HG03175 (cell line): ENCODE results near the gene PRLR.
A peak's percentile ranks its signal among the peaks of the same experiment; 100 is the strongest.
"Not testable (repeated sequence)": the region's sequence is repeated elsewhere in the genome, so short reads cannot be mapped to it uniquely, and the experiment has no call there.

ENCODE experiments used
- ATAC-seq: cut with Tn5 transposase; IDR thresholded peaks from one replicate; pipeline ENCODE4 v1.9.1; 2021; ENCODE audit warnings: mild to moderate bottlenecking, moderate library complexity; ENCODE audit not compliant: unreplicated experiment

PRLR gene

DNA sequence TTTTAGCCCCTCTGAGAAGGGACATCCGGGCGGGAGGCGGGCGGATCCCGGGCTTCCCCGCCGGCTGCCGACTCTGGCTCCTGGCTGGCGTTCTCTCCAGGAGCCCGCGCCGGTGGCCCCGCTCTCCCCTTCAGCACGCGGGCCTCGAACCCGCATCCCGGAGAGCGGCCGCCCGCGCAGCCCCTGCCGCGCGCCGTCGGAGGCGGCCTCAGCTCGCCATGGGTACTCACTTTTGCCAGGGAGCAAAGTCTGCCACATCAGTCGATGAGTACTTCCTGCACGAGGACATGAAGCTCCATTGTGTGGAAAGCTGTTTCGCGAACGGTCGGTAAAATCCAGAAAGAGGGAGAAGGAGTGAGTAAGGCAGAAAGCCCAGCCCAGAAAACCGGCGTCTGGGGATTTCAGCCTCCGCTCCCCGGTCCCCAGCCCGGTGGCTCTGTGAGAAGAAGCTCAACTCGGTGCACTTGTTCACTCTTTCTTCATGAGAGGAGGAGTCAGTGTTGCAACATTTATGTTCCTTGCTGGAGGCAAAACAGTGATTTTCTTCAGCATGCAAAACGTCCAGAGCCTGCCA is at the start of gene PRLR:
Gene PRLR (minus strand): TSS at position 450 of the 574 bp plus-strand sequence. CDS start 140,867 bp downstream, outside the sequence.
- peak; percentile 26 for ATAC-seq

DNA sequence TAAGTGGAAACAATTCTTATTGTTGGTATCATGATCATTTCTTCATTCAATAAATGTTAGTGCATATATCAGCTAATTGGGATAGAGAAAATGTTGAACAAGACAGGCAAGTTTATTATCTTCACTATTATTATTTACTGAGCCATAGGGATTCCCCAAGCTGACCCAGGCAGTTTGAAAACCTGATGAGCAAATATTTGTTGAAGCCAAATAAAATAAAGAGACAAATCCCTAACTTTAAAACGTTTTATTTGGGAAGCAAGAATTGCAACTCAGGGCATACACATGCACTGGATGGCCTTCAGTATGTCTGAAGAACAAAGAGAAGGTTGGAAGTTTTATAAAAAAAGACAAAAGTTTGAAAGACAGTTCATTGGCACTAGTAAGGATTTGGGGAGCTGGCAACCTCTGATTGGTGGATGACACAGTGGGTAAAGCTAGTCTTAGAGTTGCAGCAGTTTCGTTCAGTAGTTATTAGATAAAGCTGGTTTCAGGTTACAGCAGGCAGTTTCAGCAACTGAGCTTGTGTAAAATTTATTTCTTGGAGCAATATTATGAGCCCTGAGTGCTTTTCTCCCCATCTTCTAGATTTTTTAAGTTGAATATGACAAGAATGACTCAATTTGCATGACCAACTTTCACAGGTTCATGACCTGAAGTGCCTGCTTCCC is 44.7 kb upstream of the PRLR start:
- ATAC-seq: no peak

DNA sequence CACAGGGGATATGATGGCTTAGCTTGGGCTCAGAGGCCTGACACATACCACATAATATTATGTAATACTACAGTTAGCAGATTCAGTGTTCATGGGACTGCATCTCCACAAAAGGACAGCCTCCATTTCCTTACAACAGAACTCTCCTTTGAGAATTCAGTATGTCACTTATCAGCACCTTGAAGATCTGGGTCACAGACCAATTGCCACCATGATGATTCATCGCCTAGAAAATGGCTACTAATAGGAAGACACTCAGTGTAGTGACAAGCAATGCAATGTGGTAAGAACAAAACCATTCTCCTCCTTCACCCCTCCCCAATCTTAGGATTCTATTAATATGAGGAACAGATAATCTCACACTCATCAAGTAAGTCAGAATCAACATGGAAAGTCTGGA is 38.7 kb upstream of the PRLR start:
- ATAC-seq: no peak

DNA sequence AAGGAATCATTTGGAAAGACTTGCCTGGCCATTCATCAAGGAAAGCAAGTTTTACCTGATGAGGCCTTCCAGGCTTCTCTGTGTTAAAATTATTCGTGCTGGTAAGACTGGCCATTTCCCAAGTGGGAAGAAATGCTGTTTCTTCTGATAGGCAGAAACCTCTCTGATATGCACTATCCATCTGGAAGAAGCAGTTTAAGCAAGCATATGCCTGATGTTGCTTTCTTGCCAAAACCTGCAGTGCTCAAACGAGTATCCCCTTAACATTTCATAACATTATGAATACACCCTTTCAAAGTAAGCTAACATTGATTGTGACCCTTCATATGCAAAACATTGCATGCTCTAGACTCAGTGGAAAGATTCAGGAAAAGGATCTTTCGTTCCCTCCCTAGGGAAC is 36.0 kb upstream of the PRLR start:
- ATAC-seq: no peak

DNA sequence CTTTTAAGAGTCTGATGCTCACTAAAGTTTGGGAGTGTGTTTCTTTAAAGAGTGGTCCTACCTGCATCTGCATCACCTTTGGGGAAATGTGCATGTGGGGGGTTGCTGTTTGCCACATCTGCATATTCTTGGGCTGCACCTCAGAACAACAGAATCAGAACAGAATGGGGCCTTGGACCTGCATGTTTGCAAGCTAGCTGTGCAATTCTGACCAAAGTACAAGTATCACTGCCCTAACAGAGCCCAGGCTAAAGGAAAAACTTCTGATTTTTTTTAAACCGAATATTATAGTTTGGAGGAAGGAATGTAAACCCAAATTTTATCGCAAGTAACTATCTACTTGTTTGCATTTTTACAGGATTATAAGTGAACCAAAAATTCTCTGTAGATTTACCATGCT is 34.2 kb upstream of the PRLR start:
- ATAC-seq: no peak

DNA sequence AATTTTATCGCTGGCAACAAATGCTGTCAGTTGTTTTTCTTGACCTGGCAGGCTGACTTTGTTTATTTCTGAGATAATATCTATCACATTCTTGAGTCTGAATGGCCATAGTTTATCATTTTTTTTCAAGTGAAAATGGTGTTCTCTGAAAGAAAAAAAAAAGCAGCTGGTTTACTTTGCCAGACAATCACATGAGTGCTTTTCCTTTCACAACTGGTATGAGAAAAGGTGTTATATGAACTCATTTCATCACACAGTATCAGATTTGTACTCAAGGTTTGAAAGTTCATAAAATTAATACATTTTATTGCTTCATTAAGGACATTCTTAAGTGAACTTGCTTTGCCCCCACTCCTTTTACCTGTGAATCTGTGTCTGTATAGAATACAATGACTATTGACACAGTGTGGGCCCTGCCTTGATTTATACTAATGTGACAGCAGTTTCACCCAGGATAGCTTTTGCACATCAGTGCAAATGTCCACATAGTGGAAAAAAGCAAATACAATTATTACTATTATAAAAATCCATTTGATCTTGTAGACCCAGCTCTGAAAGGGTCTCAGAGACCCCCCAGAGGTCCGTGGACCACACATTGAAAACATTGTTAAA is 33.1 kb upstream of the PRLR start:
- no peak for ATAC-seq

DNA sequence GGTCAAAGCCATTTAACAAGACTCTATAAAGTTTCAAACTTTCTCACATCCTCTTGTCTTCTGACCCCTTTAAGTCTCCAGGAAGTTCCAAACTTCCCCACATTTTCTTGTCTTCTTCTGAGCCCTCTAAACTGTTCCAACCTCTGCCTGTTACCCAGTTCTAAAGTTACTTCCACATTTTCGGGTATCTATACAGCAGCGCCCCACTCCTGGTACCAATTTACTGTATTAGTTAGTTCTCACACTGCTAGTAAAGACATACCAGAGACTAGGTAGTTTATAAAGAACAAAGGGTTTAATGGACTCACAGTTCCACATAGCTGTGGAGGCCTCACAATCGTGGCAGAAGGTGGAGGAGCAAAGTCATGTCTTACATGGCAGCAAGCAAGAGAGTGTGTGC is 23.3 kb upstream of the PRLR start:
- no peak for ATAC-seq

DNA sequence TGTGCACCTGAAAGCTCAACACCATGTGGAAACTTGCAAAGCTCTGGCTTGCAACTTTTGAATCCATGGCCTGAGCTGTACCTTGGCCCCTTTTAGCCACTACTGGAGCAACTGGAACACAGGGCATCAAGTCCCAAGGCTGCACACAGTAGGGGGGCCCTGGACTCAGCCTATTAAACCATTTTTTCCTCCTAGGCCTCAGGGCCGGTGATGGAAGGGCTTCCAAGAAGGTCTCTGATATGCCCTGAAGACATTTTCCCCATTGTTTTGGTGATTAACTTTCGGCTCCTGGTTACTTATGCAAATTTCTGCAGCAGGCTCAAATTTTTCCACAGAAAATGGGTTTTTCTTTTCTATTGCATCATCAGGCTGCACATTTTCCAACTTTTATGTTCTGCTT is 22.7 kb upstream of the PRLR start:
- ATAC-seq: no peak

DNA sequence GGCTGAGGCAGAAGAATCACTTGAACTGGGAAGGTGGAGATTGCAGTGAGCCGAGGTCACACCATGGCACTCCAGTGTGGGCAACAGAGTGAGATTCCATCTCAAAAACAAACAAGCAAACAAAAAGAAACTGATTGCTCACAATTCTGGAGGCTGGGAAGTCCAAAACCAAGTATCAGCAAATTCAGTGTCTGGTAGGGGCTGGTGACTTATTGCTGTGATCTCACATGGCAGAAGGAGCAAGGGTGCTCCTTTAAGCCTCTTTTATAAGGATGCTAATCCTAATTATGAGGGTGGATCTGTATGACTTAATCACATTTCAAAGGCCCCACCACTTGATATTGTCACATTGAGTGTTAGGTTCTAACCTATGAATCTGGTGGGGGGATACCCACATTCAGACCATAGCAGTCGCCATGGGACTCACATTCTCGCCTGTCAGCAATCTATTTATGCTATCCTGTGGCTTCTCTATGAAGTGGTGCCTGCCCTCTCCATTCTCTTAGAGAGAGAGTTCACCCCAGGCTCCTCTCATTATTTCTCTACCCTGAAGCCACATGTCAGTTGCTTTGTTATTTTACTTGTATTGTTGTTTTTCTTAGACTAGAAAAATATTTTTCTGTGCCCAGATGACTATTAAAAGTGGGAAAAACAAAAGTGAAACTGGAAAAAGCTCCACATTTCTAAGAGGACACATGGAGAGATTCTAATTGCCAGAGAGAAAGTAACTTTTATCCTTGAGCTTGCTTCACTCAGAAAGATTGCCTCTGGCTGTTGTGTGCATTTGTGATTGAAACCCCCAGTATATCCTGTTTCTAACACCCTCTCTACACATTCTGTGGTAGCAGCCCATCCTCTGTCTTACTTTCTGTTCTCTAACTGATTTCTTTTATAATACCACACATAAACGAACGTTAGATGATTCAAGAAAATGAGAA is 18.8 kb upstream of the PRLR start:
- ATAC-seq: no peak

DNA sequence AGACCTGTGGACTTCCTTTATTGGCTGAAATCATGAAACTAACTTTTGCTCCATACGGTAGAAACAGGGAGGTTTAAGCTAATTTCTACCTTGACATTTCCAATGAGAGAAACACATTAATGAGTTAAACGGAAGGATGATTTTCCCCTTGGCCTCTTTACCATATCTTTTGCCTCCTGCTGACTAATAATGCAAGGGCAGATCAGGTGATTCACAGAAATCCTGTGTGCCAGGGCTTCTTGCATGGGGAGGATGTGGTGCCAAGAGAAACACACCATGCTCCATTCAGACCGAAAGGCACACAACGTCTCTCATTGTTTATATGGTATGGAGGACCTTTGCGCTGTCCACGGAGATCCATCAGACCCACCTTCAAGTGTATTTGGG is 17.4 kb upstream of the PRLR start:
- no peak for ATAC-seq

DNA sequence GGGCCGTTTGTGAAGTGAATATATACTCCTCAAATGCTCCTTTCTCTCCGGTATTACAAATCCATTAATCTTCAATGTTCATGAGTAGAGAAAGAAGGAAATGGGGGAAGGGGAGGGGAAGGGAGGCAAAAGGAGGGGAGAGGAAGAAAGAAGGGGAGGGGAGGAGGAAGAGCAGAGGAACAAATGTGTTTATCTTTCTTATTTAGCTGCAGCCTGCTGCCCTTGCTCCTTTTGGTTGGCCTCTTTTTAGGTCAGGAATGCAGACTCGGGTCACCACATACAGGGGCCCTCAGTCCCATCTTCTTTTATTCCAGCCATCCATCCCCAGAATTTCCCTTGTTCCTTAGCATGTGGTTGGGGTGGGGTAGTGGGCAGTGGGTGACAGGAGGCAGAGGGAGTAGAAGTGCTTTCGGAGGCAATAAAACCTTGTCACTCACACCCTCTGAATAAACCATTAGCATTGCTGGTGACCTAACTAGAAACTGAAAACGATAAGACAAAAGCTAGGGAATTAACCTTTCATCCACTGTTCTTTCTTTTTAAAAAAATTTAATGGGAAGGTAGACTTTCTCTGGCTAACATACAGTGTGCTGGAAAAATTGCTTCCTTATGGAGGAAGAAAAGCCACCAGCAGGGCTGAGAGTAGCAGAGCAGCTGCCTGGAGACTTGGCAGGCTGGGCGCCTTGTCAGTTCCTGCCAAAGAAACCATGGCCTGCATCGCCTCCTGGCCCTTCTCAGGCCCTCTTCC is 16.8 kb upstream of the PRLR start:
- no peak for ATAC-seq

DNA sequence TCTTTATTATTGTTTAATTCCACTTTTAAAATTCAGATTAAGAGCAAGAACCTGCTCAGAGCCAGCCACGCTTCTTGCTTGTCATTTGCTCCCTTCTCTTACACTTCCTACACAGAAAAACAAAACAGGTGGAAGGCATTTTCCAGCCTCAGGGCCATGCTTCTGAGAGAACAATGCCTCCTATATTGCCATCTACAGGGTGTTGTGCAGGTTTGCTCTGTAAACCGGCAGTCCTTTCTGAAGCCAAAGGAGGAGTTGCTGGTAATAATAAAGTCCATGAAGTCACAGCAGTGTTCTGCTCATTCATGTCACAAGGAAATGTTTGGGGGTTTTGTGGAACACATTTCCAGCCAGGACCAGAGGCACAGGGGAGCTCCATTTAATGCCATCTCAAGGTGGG is 16.1 kb upstream of the PRLR start:
- ATAC-seq: no peak

DNA sequence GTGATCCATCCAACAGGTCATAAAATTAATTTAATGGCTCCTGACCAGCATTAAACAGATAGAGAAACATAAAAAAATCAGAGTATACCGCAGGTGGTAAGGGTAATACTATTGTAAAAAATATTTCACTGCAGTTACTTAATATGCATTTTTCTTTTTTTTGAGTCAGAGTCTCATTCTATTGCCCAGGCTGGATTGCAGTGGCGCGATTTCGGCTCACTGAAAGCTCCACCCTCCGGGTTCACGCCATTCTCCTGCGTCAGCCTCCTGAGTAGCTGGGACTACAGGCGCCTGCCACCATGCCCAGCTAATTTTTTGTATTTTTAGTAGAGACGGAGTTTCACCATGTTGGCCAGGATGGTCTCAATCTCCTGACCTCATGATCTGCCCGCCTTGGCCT is 15.1 kb upstream of the PRLR start:
- ATAC-seq: not testable (repeated sequence)

DNA sequence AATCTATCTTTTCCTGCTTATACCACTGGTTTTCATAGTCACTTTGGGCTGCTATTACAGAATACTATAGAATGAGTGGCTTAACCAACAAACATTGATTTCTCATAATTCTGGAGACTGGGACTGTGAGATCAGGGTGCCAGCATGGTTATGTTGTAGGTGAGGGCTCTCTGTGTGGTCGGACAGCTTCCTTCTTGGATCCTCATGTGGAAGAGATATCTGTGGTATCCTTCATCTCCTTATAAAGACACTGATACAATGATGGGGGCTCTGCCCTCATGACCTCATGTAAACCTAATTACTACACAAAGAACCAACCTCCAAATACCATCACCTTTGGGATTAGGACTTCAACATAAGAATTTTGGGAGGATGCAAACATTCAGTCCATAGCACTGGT is 13.9 kb upstream of the PRLR start:
- ATAC-seq: no peak

DNA sequence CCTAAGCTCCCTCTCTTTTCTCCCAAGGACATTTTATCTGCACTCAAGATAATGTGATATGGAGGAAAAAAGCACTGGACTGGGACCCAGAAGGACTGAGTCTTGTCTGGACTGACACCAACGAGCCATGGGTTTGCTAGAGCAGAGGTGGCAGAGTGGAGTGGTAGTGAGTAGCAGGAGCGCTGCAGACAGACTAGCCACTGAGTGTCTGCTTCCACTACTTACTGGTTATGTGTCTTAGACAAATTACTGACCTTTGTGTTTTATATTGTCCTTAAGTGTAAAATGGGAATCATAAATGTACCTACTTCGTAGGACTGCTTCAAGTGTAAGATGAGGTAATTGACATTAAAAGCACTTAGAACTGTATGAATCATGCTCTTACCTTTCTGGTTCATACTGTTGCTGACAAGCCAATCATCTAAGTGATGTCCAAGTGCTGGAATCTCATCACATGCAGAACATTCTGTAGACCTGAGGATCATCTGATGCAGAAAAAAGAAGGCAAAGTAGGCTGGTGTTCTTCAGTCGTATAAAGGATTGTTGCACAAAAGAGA is 12.5 kb upstream of the PRLR start:
- no peak for ATAC-seq

DNA sequence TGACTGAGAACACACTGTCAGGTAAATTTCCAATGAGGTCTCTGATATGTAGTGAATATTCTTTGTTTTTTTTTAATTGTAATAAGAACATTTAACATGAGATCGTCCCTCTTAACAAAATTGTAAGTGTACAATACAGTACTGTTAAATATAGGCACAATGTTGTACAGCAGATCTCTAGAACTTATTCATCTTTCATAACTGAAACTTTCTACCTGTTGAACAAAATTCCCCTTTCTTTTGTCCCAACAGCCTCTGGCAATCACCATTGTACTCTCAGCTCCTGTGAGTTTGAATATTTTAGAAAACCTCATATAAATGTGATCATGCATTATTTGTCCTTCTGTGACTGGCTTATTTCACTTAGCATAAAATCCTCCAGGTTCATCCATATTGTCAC is 10.6 kb upstream of the PRLR start:
- ATAC-seq: no peak

DNA sequence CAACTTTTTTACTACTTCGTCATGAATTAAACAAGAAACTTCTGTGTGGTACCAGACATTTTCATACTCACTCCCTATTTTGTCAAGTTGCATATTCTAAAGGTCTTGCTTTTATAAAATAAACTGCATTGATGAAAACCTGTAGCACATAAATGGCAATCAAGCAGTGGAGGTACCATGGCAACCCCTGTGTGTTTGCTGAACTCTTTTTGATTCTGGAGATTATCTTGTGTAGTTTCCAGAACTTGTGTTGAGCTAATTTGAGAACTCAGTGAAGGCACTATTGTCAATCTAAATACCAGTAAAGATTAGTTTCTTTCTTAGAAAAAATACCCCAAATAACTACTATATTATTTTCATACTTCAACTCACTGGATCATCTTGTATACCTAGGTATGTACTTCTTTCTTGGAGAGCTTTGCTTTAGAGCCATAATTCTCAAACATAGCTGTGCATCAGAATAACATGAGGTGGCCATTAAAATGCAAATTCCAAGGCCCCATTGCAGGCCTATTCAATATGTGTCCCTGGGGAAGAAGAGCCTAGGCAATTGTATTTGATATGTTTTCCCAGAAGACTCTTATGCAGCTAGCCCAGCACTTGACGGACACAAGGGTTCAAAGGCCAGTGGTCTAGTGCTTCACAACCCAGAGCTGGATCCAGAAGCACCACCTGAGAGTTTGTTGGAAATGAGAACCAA is 9.8 kb upstream of the PRLR start:
- ATAC-seq: no peak

DNA sequence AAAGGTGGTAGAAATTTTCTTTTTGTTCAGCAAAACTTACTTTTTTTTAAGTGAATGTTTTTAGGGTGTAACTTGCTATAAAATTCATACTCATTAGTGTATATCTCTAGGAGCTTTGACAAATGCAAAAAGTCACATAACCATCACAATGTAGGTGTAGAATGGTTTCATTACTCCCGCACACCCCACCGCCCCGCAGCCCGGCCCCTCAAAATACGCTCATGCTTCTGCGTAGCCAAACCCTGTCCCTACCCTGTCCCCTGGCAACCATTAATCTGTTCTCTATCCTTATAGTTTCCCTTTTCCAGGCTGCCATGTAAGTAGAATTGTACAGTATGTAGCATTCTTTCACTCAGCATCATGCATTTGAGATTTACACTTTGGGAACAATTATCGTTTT is 9.2 kb upstream of the PRLR start:
- ATAC-seq: no peak

DNA sequence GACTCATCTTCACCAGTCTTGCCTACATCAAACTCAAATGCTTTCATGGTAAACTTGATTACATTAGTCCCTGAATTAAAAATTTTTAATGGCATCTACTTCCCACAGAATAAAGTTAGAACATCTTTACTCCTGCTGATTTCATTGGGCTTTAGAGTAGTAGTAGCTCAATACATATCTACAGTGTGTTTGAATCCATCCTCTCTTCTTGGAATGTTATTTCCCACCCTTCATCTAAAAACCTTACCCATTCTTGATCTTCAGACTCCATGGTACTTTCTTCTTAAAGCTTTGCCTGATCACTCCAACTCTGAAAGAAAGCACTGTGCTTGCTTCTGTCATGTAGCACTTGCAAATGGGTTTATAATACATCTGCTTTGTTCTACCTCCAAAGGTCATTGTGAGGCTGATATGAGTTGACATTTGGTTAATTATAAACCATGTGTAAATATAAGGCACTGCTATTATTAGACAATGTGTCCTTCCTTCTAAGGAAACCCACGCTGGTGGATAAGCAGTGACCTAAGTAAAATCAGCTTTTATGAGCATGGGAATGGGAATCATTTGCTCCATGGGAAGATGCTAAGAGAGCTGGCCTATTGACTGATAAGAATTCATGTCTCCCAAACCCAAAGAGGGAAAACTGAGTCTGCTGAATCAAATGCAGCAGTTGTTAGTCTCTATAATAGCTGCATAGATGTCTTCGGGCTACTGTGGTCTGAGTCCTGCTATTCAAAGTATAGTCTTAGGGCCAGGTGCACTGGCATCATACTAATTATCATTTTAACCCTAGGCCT is 7.5 kb upstream of the PRLR start:
- peak; percentile 94 for ATAC-seq
